22Rv1 (cell line): ENCODE data around the gene RFC2.
"Not testable (repeated sequence)": the region's sequence is repeated elsewhere in the genome, so short reads cannot be mapped to it uniquely, and the experiment has no call there.

Source experiments
- CTCF ChIP-seq: fragments of 450-650 bp; IDR thresholded peaks from 2 replicates; pipeline ENCODE4 v1.5.1; 2017; ENCODE audit warnings: mild to moderate bottlenecking
- ZFX ChIP-seq: fragments of 450-650 bp; IDR thresholded peaks from 2 replicates; pipeline ENCODE4 v1.6.1; 2017; ENCODE audit warnings: antibody characterized with exemption, borderline replicate concordance

GRCh38 chr7:74195139-74195860, 58.9 kb downstream of the RFC2 start:
- not testable (repeated sequence) for TF ChIP-seq CTCF, ZFX
